ENCODE results near the gene HSPBP1.
A peak's percentile ranks its signal among the peaks of the same experiment; 100 is the strongest.

Gene HSPBP1

DNA sequence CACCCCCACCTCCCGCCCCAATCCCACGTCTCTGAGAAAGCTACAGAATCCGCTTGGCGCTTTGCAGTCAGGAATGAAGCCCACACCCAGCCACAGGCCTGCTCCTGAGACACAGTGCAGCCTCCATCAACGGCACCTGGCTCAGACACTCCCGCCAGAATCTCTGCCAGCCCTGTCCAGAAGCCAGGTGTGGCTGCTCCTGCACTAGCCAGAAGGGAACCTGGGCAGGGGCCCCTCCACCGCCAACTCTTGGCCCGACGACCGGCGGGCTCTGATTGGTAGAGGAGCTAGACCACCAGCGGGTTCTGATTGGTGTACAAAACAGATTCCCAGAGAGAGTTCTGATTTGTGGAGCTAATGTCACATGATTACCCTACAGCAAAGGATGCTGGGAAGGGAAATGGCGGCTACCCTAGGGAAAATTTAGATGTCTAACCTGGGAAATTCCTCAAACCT is 18.2 kb downstream of the HSPBP1 start:
- TF ChIP-seq, protein P1, sequence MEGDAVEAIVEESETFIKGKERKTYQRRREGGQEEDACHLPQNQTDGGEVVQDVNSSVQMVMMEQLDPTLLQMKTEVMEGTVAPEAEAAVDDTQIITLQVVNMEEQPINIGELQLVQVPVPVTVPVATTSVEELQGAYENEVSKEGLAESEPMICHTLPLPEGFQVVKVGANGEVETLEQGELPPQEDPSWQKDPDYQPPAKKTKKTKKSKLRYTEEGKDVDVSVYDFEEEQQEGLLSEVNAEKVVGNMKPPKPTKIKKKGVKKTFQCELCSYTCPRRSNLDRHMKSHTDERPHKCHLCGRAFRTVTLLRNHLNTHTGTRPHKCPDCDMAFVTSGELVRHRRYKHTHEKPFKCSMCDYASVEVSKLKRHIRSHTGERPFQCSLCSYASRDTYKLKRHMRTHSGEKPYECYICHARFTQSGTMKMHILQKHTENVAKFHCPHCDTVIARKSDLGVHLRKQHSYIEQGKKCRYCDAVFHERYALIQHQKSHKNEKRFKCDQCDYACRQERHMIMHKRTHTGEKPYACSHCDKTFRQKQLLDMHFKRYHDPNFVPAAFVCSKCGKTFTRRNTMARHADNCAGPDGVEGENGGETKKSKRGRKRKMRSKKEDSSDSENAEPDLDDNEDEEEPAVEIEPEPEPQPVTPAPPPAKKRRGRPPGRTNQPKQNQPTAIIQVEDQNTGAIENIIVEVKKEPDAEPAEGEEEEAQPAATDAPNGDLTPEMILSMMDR (conservative IDR thresholded peaks at IDR 0.05; ENCODE audit: low read depth, low read length): no peak
- H3K9ac ChIP-seq: no peak overlapping the region

DNA sequence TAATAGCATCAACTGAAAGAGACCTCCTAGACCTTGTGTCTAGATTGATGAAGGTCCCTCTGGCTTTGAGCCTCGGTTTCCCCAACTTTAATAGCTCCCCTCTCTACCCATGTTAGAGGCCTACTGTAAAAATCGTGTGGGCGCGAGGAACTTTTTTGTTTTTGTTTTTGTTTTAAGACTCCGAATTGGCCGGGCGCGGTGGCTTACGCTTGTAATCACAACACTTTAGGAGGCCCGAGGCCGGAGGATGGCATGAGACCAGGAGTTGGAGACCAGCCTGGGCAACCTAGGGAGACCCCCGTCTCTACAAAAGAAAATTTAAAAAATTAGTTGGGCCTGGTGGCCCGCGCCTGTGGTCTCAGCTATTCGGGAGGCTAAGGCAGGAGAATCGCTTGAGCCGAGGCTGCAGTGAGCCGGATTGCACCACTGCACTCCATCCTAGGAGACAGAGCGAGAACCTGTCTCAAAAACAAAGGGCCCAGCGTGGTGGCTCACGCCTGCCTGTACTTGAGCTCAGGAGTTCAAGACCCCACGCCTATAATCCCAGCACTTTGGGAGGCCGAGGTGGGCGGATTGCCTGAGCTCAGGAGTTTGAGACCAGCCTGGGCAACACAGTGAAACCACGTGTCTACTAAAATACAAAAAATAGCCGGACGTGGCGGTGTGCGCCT is 20.2 kb downstream of the HSPBP1 start:
- Histone ChIP-seq H3K4me2 (peak overlapping the region; percentile 54), H2AFZ (ENCODE audit: low read depth) (peak overlapping the region; percentile 56)
- TF ChIP-seq, protein P1 (conservative IDR thresholded peaks at IDR 0.05; ENCODE audit: low read depth, low read length): no peak

More for the DNA sequence above, 18.2 kb downstream of the HSPBP1 start:
- Histone ChIP-seq H3K4me1 (ENCODE audit: low read depth, poor library complexity, severe bottlenecking) (peaks cover 20% of the 10 kb centered on the region), H3K36me3 (ENCODE audit: insufficient read depth) (no peaks in the 10 kb centered on the region), H3K4me3 (IDR thresholded peaks at IDR 0.05; ENCODE audit: insufficient read depth, low read depth, low read length) (no peak overlapping the region), H3K27me3 (ENCODE audit: insufficient read depth, low read depth) (no peaks in the 10 kb centered on the region), H3K79me2 (ENCODE audit: insufficient read depth, low read depth) (peaks cover 15% of the 10 kb centered on the region), H2AFZ (ENCODE audit: low read depth) (no peak overlapping the region), H3K4me2 (no peak overlapping the region), H4K20me1 (ENCODE audit: insufficient read depth) (peaks cover 5% of the 10 kb centered on the region; the same call in 1 of the 2 replicates), H3K27ac (no peak overlapping the region)

DNA sequence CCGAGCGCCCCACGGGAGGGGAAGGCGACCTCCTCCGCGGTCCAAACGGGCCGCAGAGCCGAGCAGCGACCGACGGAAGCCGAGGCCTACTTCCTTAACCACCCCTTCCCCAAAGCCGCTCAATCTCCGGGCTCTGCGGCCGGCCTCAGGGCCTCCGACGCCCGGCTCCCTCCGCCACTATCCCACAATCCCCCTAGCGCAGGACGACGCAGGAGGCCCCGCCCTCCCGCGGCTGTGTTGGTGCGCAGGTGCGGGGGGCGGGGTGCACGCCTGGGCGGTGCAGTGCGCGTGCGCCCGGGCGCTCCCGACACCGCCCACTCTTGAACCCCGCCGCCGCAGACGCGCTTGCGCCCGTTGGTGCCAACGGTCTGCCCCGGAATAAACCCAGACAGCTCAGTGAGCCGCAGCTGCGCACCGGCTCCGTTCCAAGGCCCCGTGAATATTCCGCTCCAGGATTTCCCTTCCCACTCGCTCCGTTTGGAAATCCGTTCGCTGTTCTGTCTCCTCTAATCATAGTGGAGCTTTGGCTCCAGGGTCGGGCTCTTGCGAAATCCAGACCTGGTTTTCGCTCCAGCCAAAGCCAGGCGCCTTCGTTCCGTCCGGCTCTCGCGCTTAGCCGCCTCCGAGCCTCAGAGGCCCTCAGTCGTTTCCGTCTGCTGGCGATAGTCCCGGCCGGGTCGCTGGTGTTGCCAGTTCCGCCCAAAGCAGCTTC is 20.9 kb downstream of the HSPBP1 start, which contains the start of gene PPP6R1:
Gene PPP6R1 (minus strand): TSS at position 190 of the 712 bp plus-strand sequence. CDS start 11,914 bp downstream, outside the sequence.
- H4K20me1 ChIP-seq (ENCODE audit: insufficient read depth): peaks cover 11% of the 10 kb centered on the region
- peaks cover 31% of the 10 kb centered on the region for H3K4me1 ChIP-seq (ENCODE audit: low read depth, poor library complexity, severe bottlenecking)
- H3K27ac ChIP-seq: peak within 1 kb of the TSS; percentile 77
- no peak within 1 kb of the TSS for H3K4me3 ChIP-seq (IDR thresholded peaks at IDR 0.05; ENCODE audit: insufficient read depth, low read depth, low read length)
- peak within 1 kb of the TSS; percentile 56 for H2AFZ ChIP-seq (ENCODE audit: low read depth)
- peak within 1 kb of the TSS; percentile 78 for H3K9ac ChIP-seq
- H3K4me2 ChIP-seq: peak within 1 kb of the TSS; percentile 98
- peaks cover 43% of the 10 kb centered on the region for H3K79me2 ChIP-seq (ENCODE audit: insufficient read depth, low read depth)
- H3K36me3 ChIP-seq (ENCODE audit: insufficient read depth): no peaks in the 10 kb centered on the region
- no peaks in the 10 kb centered on the region for H3K27me3 ChIP-seq (ENCODE audit: insufficient read depth, low read depth)
- TF ChIP-seq, protein P1 (conservative IDR thresholded peaks at IDR 0.05; ENCODE audit: low read depth, low read length): no peak

More for the DNA sequence above, 20.2 kb downstream of the HSPBP1 start:
- H3K4me1 ChIP-seq (ENCODE audit: low read depth, poor library complexity, severe bottlenecking): peaks cover 31% of the 10 kb centered on the region
- peaks cover 36% of the 10 kb centered on the region for H3K79me2 ChIP-seq (ENCODE audit: insufficient read depth, low read depth)
- no peaks in the 10 kb centered on the region for H3K27me3 ChIP-seq (ENCODE audit: insufficient read depth, low read depth)
- no peak overlapping the region for H3K4me3 ChIP-seq (IDR thresholded peaks at IDR 0.05; ENCODE audit: insufficient read depth, low read depth, low read length)
- H3K36me3 ChIP-seq (ENCODE audit: insufficient read depth): no peaks in the 10 kb centered on the region
- peak overlapping the region; percentile 77 for H3K27ac ChIP-seq
- H4K20me1 ChIP-seq (ENCODE audit: insufficient read depth): peaks cover 11% of the 10 kb centered on the region
- peak overlapping the region; percentile 75 for H3K9ac ChIP-seq

DNA sequence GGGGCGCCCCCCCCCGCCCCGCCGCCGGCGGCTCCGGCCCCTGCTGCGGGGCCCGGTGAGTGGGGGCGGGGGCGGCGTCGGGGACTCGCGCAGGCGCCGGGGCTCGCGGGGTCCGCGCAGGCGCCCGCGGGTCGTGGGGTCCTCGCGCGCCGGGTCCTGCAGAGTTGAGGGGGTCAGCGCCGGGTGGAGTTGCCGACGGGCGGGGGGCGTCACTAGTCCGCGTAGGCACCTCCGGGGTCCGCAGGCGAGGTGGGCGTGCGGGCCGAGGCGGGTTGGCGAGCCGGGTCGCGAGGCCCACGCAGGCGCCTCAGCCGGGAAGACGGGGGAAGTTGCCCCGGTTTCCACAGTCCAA is 21.5 kb downstream of the HSPBP1 start:
- peak overlapping the region; percentile 78 for H3K9ac ChIP-seq
- no peaks in the 10 kb centered on the region for H3K27me3 ChIP-seq (ENCODE audit: insufficient read depth, low read depth)
- H3K36me3 ChIP-seq (ENCODE audit: insufficient read depth): no peaks in the 10 kb centered on the region
- TF ChIP-seq, protein P1 (conservative IDR thresholded peaks at IDR 0.05; ENCODE audit: low read depth, low read length): no peak
- no peak overlapping the region for H3K4me3 ChIP-seq (IDR thresholded peaks at IDR 0.05; ENCODE audit: insufficient read depth, low read depth, low read length)
- peaks cover 48% of the 10 kb centered on the region for H3K79me2 ChIP-seq (ENCODE audit: insufficient read depth, low read depth)
- H4K20me1 ChIP-seq (ENCODE audit: insufficient read depth): peaks cover 16% of the 10 kb centered on the region
- H2AFZ ChIP-seq (ENCODE audit: low read depth): peak overlapping the region; percentile 39; the same call in 1 of the 2 replicates
- H3K27ac ChIP-seq: peak overlapping the region; percentile 40
- peaks cover 31% of the 10 kb centered on the region for H3K4me1 ChIP-seq (ENCODE audit: low read depth, poor library complexity, severe bottlenecking)
- peak overlapping the region; percentile 25; the same call in 1 of the 2 replicates for H3K4me2 ChIP-seq

Data from KMS-11 (cell line).